D721Med (cell line): ENCODE measurements around the gene TAB3.
"Not testable (repeated sequence)": the region's sequence is repeated elsewhere in the genome, so short reads cannot be mapped to it uniquely, and the experiment has no call there.

ENCODE experiments used
- DNase-seq: peaks from one replicate; pipeline ENCODE4 v3.0.0; 2011; ENCODE audit warnings: low spot score; ENCODE audit not compliant: insufficient read length
- FAIRE-seq: peaks from 2 replicates; lab custom pipeline; 2011; peaks lifted over from hg19 to GRCh38; lab: Jason Lieb, UNC
- TF ChIP-seq, protein P1 (sequence below): IDR thresholded peaks from 2 replicates; pipeline ENCODE4 v1.5.1; 2012; ENCODE audit warnings: mild to moderate bottlenecking, control low read depth; ENCODE audit not compliant: insufficient read depth; ENCODE audit errors: missing control alignments

Gene TAB3

DNA sequence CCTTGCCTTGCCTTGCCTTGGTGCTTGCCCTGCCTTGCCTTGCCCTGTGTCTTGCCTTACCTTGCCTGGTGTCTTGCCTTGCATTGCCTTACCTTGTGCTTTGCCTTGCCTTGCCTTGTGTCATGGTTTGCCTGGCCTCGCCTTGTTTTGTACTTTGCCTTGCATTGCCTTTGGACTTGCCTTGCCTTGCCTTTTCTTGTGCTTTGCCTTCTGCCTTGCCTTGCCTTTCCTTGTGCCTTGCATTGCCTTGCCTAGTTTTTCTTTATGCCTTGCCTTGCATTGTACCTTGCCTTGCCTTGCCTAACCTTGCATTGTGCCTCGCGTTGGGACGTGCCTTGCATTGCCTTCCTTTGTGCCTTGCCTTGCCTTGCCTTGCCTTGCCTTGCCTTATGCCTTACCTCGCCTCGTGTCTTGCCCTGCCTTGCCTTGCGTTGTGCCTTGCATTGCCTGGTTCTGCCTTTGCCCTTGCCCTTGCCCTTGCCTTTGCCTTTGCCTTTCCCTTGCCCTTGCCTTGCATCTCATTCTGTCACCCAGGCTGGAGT is 82.8 kb downstream of the TAB3 start:
- no peak for FAIRE-seq

DNA sequence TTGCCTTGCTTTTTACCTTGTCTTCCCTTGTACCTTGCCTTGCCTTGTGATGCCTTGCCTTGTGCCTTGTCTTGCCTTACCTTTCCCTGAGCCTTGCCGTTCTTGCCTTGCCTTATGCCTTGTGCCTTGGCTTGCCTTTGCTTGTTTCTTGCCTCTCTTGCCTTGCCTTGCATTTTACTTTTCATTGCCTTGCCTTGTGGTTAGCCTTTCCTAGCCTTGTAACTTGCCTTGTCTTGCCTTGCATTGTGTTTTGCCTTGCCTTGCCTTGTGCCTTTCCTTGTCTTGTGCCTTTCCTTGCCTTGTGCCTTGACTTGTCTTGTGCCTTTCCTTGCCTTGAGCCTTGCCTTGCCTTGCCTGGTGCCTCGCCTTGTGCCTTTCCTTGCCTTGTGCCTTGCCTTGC is 84.6 kb downstream of the TAB3 start:
- DNase-seq (no peak), FAIRE-seq (no peak)

More for the DNA sequence above, 82.8 kb downstream of the TAB3 start:
- TF ChIP-seq, protein P1, sequence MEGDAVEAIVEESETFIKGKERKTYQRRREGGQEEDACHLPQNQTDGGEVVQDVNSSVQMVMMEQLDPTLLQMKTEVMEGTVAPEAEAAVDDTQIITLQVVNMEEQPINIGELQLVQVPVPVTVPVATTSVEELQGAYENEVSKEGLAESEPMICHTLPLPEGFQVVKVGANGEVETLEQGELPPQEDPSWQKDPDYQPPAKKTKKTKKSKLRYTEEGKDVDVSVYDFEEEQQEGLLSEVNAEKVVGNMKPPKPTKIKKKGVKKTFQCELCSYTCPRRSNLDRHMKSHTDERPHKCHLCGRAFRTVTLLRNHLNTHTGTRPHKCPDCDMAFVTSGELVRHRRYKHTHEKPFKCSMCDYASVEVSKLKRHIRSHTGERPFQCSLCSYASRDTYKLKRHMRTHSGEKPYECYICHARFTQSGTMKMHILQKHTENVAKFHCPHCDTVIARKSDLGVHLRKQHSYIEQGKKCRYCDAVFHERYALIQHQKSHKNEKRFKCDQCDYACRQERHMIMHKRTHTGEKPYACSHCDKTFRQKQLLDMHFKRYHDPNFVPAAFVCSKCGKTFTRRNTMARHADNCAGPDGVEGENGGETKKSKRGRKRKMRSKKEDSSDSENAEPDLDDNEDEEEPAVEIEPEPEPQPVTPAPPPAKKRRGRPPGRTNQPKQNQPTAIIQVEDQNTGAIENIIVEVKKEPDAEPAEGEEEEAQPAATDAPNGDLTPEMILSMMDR: no peak
- no peak for DNase-seq

DNA sequence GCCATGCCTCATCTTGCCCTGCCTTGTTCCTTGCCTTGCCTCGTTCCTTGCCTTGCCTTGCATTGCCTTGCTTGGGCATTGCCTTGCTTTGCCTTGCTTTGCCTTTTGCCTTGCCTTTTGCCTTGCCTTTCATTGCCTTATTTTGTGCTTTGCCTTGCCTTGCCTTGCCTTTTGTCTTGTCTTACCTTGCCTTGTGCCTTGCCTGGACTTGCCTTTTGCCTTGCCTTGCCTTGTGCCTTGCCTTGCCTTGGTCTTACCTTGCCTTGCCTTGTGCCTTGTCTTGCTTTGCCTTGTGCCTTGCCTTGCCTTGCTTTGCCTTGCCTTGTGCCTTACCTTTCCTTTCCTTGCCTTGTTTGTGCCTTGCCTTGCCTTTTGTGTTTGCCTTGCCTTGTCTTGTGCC is 88.2 kb downstream of the TAB3 start:
- FAIRE-seq (no peak), DNase-seq (no peak)
- TF ChIP-seq, protein P1: no peak

More for the DNA sequence above, 84.6 kb downstream of the TAB3 start:
- TF ChIP-seq, protein P1: no peak

DNA sequence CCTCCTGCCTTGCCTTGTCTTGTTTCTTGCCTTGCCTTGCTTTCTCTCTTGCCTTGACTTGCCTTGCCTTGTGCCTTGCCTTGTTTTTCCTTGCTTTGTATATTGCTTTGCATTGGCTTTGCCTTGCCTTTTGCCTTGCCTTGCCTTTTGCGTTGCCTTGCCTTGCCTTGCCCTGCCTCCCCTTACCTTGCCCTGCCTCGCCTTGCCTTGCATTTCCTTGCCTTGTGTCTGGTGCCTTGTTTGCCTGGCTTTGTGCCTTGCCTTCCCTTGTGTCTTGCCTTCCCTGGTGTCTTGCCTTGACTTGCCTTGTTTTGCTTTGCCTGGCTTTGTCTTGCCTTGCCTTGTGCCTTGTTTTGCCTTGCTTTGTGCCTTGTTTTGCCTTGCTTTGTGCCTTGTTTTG is 89.7 kb downstream of the TAB3 start:
- TF ChIP-seq, protein P1: no peak
- DNase-seq (no peak), FAIRE-seq (no peak)

DNA sequence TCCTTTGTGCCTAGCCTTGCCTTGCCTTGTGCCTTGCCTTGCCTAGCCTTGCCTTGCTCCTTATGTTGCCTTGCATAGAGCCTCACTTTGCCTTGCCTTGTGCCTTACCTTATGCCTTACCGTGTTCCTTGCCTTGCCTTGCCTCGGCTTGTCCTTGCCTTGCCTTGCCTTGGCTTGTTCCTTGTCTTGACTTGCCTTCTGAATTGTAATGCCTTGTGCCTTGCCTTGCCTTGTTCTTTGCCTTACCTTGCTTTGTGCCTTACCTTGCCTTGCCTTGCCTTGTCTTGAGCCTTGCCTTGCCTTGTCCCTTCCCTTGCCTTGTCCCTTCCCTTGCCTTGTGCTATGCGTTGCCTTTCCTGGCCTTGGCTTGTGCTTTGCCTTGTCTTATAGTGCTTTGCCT is 90.2 kb downstream of the TAB3 start:
- TF ChIP-seq, protein P1: no peak
- no peak for DNase-seq
- FAIRE-seq: no peak

DNA sequence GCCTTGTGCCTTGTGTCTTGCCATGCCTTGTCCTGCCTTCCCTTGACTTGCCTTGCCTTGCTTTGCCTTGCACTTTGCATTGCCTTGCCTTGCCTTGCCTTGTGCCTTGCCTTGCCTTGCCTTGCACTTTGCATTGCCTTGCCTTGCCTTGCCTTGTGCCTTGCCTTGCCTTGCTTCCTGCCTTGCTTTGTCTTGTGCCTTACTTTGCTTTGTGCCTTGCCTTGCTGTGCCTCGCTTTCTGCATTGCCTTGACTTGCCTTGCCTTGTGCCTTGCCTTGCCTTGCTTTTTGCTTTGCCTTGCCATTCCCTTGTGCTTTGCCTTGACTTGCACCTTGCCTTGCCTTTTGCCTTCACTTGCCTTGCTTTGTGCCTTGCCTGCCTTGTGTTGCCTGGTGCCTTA is 91.8 kb downstream of the TAB3 start:
- not testable (repeated sequence) for FAIRE-seq, DNase-seq

DNA sequence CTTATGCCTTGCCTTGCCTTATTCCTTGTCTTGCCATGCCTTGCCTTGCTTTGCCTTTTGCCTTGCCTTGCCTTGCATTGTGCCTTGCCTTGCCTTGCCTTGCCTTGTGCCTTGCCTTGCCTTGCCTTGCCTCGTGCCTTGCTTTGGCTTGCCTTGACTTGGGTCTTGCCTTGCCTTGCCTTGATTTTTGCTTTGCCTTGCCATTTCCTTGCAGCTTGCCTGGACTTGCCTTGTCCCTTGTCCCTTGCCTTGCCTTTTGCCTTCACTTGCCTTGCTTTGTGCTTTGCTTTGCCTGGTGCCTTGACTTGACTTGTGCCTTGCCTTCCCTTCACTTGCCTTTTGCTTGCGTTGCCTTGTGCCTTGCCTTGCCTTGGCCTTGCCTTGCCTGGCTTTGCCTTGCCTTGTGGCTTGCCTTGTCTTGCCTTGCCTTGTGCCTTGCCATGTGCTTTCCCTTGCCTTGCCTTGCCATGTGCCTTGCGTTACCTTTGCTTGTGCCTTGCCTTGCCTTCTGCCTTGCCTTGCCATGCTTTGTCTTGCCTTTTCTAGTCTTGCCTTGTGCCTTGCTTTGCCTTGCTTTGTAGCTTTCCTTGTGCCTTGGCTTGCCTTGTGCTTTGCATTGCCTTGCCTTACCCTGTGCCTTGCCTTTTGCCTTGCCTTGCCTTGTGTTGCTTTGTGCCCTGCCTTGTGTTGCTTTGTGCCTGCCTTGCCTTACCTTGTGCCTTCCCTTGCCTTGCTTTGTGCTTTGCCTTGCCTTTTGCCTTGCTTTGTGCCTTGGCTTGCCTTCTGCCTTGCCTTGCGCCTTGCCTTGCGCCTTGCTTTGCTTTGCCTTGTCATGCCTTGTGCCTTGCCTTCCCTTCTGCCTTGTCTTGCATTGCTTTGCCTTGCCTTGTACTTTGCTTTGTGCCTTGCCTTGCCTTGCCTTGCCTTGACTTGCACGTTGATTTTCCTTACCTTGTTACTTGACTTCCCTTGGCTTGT is 92.8 kb downstream of the TAB3 start:
- TF ChIP-seq, protein P1: no peak
- FAIRE-seq (no peak), DNase-seq (no peak)
